Thyroid gland (tissue), 4 donors: ENCODE data around the gene UGGT1. TPM values are rescaled to one million over a fixed set of nuclear protein-coding genes. Genes with fewer than 3 reads are reported as not detected.

Source experiments
- DNase-seq, 2 donors: peaks; one replicate each; pipeline ENCODE4 v3.0.0-alpha.2; 2019
- H3K27ac ChIP-seq, 3 donors: fragments of 200-600 bp; sonication (generic); 1 replicate in 2 of 3; 2 replicates in 1 of 3; pipeline ENCODE4 v1.5.1; 2016 to 2019; ENCODE audit warnings: mild to moderate bottlenecking in 1 of 3, moderate library complexity in 1 of 3
- H3K27me3 ChIP-seq: fragments of 200-600 bp; sonication (generic); one replicate; pipeline ENCODE4 v1.5.1; 2019
- H3K36me3 ChIP-seq, 2 donors: fragments of 200-600 bp; sonication (generic); one replicate each; pipeline ENCODE4 v1.5.1; 2016 to 2019
- H3K4me1 ChIP-seq, 2 donors: fragments of 200-600 bp; sonication (generic); one replicate each; pipeline ENCODE4 v1.5.1; 2017 to 2019
- H3K4me3 ChIP-seq, 3 donors: fragments of 200-600 bp; sonication (generic); replicated peaks in 1 of 3; 1 replicate in 2 of 3; 2 replicates in 1 of 3; pipeline ENCODE4 v1.5.1; 2016; ENCODE audit warnings: mild to moderate bottlenecking in 1 of 3
- H3K9me3 ChIP-seq: fragments of 200-600 bp; sonication (generic); one replicate; pipeline ENCODE4 v1.5.1; 2017
- CTCF ChIP-seq, 6 experiments: fragments of 200-600 bp in 3 of 6; fragments of 450-650 bp in 3 of 6; sonication (generic) in 3 of 6; IDR thresholded peaks; one replicate each; pipeline ENCODE4 v1.5.1; 2016 to 2019; ENCODE audit warnings: antibody characterized with exemption in 6 of 6, mild to moderate bottlenecking in 2 of 6, inconsistent platforms in 1 of 6, moderate library complexity in 1 of 6
- POLR2A ChIP-seq, 2 donors: fragments of 450-650 bp; IDR thresholded peaks; one replicate each; pipeline ENCODE4 v1.6.1; 2017; ENCODE audit warnings: antibody characterized with exemption in 2 of 2, mild to moderate bottlenecking in 2 of 2, moderate library complexity in 1 of 2
- WGBS, 2 donors: methylation state at CpG; one replicate each; pipeline ENCODE4 v1.1.5; 2017; 5-methylcytosine and 5-hydroxymethylcytosine counted together
- intact Hi-C: fragments of 100-400 bp; cut with DNase I; formaldehyde crosslinking; loops from one replicate; pipeline ENCODE4 v1.15.1; 2023
- total RNA-seq, 4 donors: library from RNA; depleted of rRNA; stranded (reverse); fragments of >200 nt; gene quantifications; one replicate each; pipeline ENCODE4 v1.2.3, GENCODE V29; 2016

The UGGT1 gene
- total RNA-seq, 4 donors from 2014 or later, result 53.1 to 90.7 (median 71.4) TPM

- H3K9me3 ChIP-seq, result no peaks in the 10 kb centered on the region
- intact Hi-C loops, result no loop called here
- no peak overlapping the region for H3K27ac ChIP-seq
- H3K4me3 ChIP-seq, result no peak overlapping the region
- DNase-seq, result no peak
- H3K27me3 ChIP-seq, result no peaks in the 10 kb centered on the region
- H3K36me3 ChIP-seq, result peaks cover 37 to 48% of the 10 kb centered on the region in 2 donors
- 96 to 97% methylated on average over 6 of the region's 6 CpGs for WGBS, 2 donors
- TF ChIP-seq POLR2A (IDR thresholded peaks at IDR 0.05) (no peak), CTCF (IDR thresholded peaks at IDR 0.05) (no peak)
- no peaks in the 10 kb centered on the region for H3K4me1 ChIP-seq
Observed at GRCh38 chr2:128185576-128185975, 94.6 kb downstream of the UGGT1 start.

GRCh38 chr2:128187032-128187654 is 96.1 kb downstream of the UGGT1 start:
- WGBS, 2 donors, result 87 to 94% methylated on average over 9 of the region's 9 CpGs
- TF ChIP-seq CTCF (IDR thresholded peaks at IDR 0.05), result no peak
- TF ChIP-seq POLR2A (IDR thresholded peaks at IDR 0.05), result no peak
- H3K9me3 ChIP-seq, result no peaks in the 10 kb centered on the region
- intact Hi-C loops, result no loop called here
- H3K27me3 ChIP-seq, result no peaks in the 10 kb centered on the region
- H3K4me1 ChIP-seq, result no peaks in the 10 kb centered on the region
- no peak for DNase-seq
- no peak overlapping the region for H3K27ac ChIP-seq
- H3K4me3 ChIP-seq, result no peak overlapping the region
- peaks cover 30 to 47% of the 10 kb centered on the region in 2 donors for H3K36me3 ChIP-seq

GRCh38 chr2:128195435-128195984 is 104.5 kb downstream of the UGGT1 start:
- Histone ChIP-seq H3K4me3 (no peak overlapping the region), H3K27ac (no peak overlapping the region), H3K4me1 (peaks cover 5 to 8% of the 10 kb centered on the region in 2 donors), H3K36me3 (peaks cover 6 to 11% of the 10 kb centered on the region in 2 donors), H3K9me3 (no peaks in the 10 kb centered on the region), H3K27me3 (no peaks in the 10 kb centered on the region)
- DNase-seq, result no peak
- no peak for TF ChIP-seq CTCF (IDR thresholded peaks at IDR 0.05)
- TF ChIP-seq POLR2A (IDR thresholded peaks at IDR 0.05), result no peak
- intact Hi-C loops, result no loop called here
- 71 to 88% methylated on average over 6 of the region's 6 CpGs for WGBS, 2 donors

- H3K27me3 ChIP-seq, result no peaks in the 10 kb centered on the region
- TF ChIP-seq POLR2A (IDR thresholded peaks at IDR 0.05) (no peak), CTCF (IDR thresholded peaks at IDR 0.05) (no peak)
- no peak overlapping the region for H3K4me3 ChIP-seq
- peaks cover under 1 to 9% of the 10 kb centered on the region in 2 donors for H3K36me3 ChIP-seq
- 86 to 89% methylated on average over 5 of the region's 5 CpGs for WGBS, 2 donors
- intact Hi-C loops, result no loop called here
- H3K4me1 ChIP-seq, result peaks cover 5 to 8% of the 10 kb centered on the region in 2 donors
- no peak overlapping the region for H3K27ac ChIP-seq
- DNase-seq, result no peak
- H3K9me3 ChIP-seq, result no peaks in the 10 kb centered on the region
Observed at GRCh38 chr2:128196026-128196425, 105.0 kb downstream of the UGGT1 start.

GRCh38 chr2:128196471-128196931 is 105.5 kb downstream of the UGGT1 start:
- WGBS, 2 donors, result 63 to 72% methylated on average over 6 of the region's 6 CpGs
- peaks cover 5 to 8% of the 10 kb centered on the region in 2 donors for H3K4me1 ChIP-seq
- no peak overlapping the region for H3K27ac ChIP-seq
- H3K4me3 ChIP-seq, result no peak overlapping the region
- DNase-seq, result no peak
- H3K36me3 ChIP-seq, result peaks cover 0 to 9% of the 10 kb centered on the region in 2 donors
- TF ChIP-seq CTCF (IDR thresholded peaks at IDR 0.05) (no peak), POLR2A (IDR thresholded peaks at IDR 0.05) (no peak)
- intact Hi-C loops, result no loop called here
- H3K27me3 ChIP-seq, result no peaks in the 10 kb centered on the region
- no peaks in the 10 kb centered on the region for H3K9me3 ChIP-seq
